GM12878 (cell line): Measurements from ENCODE around the gene KIF2C. TPM values are rescaled to one million over a fixed set of nuclear protein-coding genes. Genes with fewer than 3 reads are reported as not detected.

Experiments used
- ATAC-seq: fragments of 200-7000 bp; cut with Tn5 transposase; 3 replicates; pipeline ENCODE4 v1.9.1; 2020; ENCODE audit warnings: mild to moderate bottlenecking, moderate library complexity
- BruUV-seq: library from RNA; stranded (reverse); fragments of 400-500 nt; replicated peaks from 2 replicates; lab custom pipeline; 2021; lab: Mats Ljungman, UMichigan
- CTCF ChIA-PET: fragments of 300-600 bp; sonication (Branson Sonifier 250); formaldehyde crosslinking; extraction: SDS; loops from one replicate; lab custom pipeline; 2021; ENCODE audit warnings: inconsistent platforms; lab: Yijun Ruan, JAX
- POLR2A ChIA-PET: fragments of 350-600 bp; formaldehyde crosslinking; extraction: SDS; loops from one replicate; lab custom pipeline; 2021; ENCODE audit warnings: inconsistent platforms; lab: Charles Lee
- RAD21 ChIA-PET: fragments of 300-600 bp; sonication (Branson Sonifier 250); formaldehyde crosslinking; loops from one replicate; lab custom pipeline; 2023; ENCODE audit warnings: antibody characterized with exemption; ENCODE audit not compliant: unreplicated experiment; lab: Charles Lee
- SMC1A ChIA-PET: fragments of 300-600 bp; sonication (Branson Sonifier 250); formaldehyde crosslinking; loops from one replicate; lab custom pipeline; 2023; ENCODE audit not compliant: unreplicated experiment, uncharacterized antibody; lab: Charles Lee
- DNase-seq: peaks from one replicate; pipeline ENCODE4 v3.0.0-alpha.2; 2011; ENCODE audit warnings: low read depth, low spot score
- FAIRE-seq: peaks from 3 replicates; lab custom pipeline; 2011; peaks lifted over from hg19 to GRCh38; lab: Jason Lieb, UNC
- H2AFZ ChIP-seq: 2 replicates; pipeline ENCODE4 v1.6.0; 2011; ENCODE audit warnings: low read depth, low read length, control low read depth; ENCODE audit not compliant: control insufficient read depth
- H3K27ac ChIP-seq: 2 replicates; pipeline ENCODE4 v1.5.1; 2011; ENCODE audit warnings: control low read depth; ENCODE audit not compliant: control insufficient read depth, insufficient read depth
- H3K27me3 ChIP-seq, 2 experiments: replicated peaks in 1 of 2; 2 replicates each; pipeline versions ENCODE4 v1.6.0 to v1.6.1; 2011; ENCODE audit warnings: low read length in 1 of 2; ENCODE audit not compliant: control insufficient read depth in 2 of 2, insufficient read depth in 2 of 2
- H3K36me3 ChIP-seq, 2 experiments: 2 replicates each; pipeline ENCODE4 v1.5.1; 2011; ENCODE audit warnings: low read length in 1 of 2; ENCODE audit not compliant: control insufficient read depth in 2 of 2, insufficient read depth in 2 of 2
- H3K4me1 ChIP-seq: 2 replicates; pipeline ENCODE4 v1.6.1; 2011; ENCODE audit warnings: mild to moderate bottlenecking, low read length, moderate library complexity, mixed read lengths; ENCODE audit not compliant: control insufficient read depth, insufficient read depth
- H3K4me2 ChIP-seq: 2 replicates; pipeline ENCODE4 v1.6.0; 2011; ENCODE audit warnings: control low read depth; ENCODE audit not compliant: control insufficient read depth, insufficient read depth
- H3K4me3 ChIP-seq: fragments of 200-600 bp; sonication (generic); 2 replicates; pipeline ENCODE4 v1.5.1; 2016
- H3K79me2 ChIP-seq: 2 replicates; pipeline ENCODE4 v1.6.0; 2011; ENCODE audit warnings: low read length; ENCODE audit not compliant: control insufficient read depth, insufficient read depth
- H3K9ac ChIP-seq: 2 replicates; pipeline ENCODE4 v1.8.0; 2011; ENCODE audit warnings: low read length, control low read depth, mixed read lengths; ENCODE audit not compliant: control insufficient read depth, insufficient read depth
- H3K9me3 ChIP-seq: replicated peaks from 3 replicates; pipeline ENCODE4 v1.5.1; 2011; ENCODE audit warnings: mild to moderate bottlenecking, low read length; ENCODE audit not compliant: control insufficient read depth, insufficient read depth
- H4K20me1 ChIP-seq: 2 replicates; pipeline ENCODE4 v1.6.0; 2011; ENCODE audit not compliant: control insufficient read depth, insufficient read depth
- ATF2 ChIP-seq: IDR thresholded peaks from 2 replicates; pipeline ENCODE4 v1.6.1; 2012; ENCODE audit warnings: low read length, inconsistent platforms
- IRF3 ChIP-seq: fragments of 450-650 bp; IDR thresholded peaks from 2 replicates; pipeline ENCODE4 v1.6.1; 2014; ENCODE audit warnings: mild to moderate bottlenecking
- MTA2 ChIP-seq: fragments of 450-650 bp; IDR thresholded peaks from 2 replicates; pipeline ENCODE4 v1.6.1; 2016; ENCODE audit warnings: low read depth, mild to moderate bottlenecking, moderate library complexity
- PKNOX1 ChIP-seq: fragments of 450-650 bp; IDR thresholded peaks from 2 replicates; pipeline ENCODE4 v1.6.1; 2016; ENCODE audit warnings: mild to moderate bottlenecking
- WGBS: methylation state at CpG from one replicate; pipeline ENCODE4 v1.1.6; 2016; ENCODE audit warnings: low lambda C conversion rate; ENCODE audit not compliant: insufficient replicate concordance, insufficient coverage; ENCODE audit errors: missing lambda C conversion rate; 5-methylcytosine and 5-hydroxymethylcytosine counted together
- in situ Hi-C: fragments of 300-500 bp; cut with MboI; formaldehyde crosslinking; loops from 9 replicates; pipeline ENCODE4 v1.14.3; 2018; ENCODE audit warnings: mixed read lengths
- intact Hi-C: fragments of 100-400 bp; cut with micrococcal nuclease; formaldehyde crosslinking; loops from one replicate; pipeline ENCODE4 v1.14.2; 2022; ENCODE audit not compliant: unreplicated experiment
- polyA plus RNA-seq, 11 experiments: library from polyadenylated mRNA; depleted of rRNA in 4 of 11; unstranded in 6 of 11; stranded (reverse) in 5 of 11; fragments of >200 nt; fragmentation: Nextera tagmentation in 4 of 11; fragmentation: Illumina TruSeq in 1 of 11; extraction: Ambion mirVana in 4 of 11; extraction: Trizol in 1 of 11; gene quantifications; 1 replicate in 1 of 11; 2 replicates in 10 of 11; pipeline versions ENCODE4 v1.2.1 to v1.2.3, GENCODE V29; 2011 to 2016; ENCODE audit warnings: inconsistent platforms in 2 of 11, missing spikeins in 2 of 11, low read depth in 1 of 11
- total RNA-seq, 4 experiments: library from RNA; depleted of rRNA in 3 of 4; stranded (reverse); fragments of >200 nt in 3 of 4; fragmentation: Illumina TruSeq in 1 of 4; extraction: Trizol in 1 of 4; gene quantifications; 2 replicates each; pipeline versions ENCODE4 v1.2.1 to v1.2.3, GENCODE V29; 2013 to 2021
- TF ChIP-seq, protein P1 (sequence below): fragments of 450-650 bp; formaldehyde crosslinking; IDR thresholded peaks from 2 replicates; pipeline ENCODE4 v1.5.0; 2022; ENCODE audit warnings: mild to moderate bottlenecking, missing genetic modification characterization

KIF2C gene
- total and polyA plus RNA-seq, 10 of the 15 experiments (the other 5 are each of a cell fraction or from before 2014, with no cell fraction given) = 42.3 to 104 (median 83.8) TPM

DNA sequence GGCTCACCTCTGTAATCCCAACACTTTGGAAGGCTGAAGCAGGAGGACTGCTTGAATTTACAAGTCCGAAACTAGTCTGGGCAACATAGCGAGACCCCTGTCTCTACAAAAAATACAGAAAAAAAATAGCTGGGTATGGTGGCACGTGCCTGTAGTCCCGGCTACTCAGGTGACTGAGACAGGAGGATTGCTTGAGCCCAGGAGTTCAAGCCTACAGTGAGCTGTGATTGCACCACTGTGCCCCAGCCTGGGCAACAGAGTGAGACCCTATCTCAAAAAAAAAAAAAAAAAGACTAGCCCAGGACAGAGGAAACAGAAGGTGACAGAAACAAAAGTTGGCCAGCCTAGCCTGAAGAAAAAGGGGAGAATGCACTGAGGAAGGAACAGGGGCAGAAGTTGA is 44.0 kb upstream of the KIF2C start:
- ChIA-PET CTCF (interaction anchor here (1.0 to 5.3 kb wide), 11 partner anchors 11 to 101 kb away, joined by 3 to 30 read pairs (median 11); partner anchors contain the start of genes RNU5D-1 and TMEM53), RAD21 (interaction anchor here (0.7 to 2.1 kb wide), 4 partner anchors 12 to 26 kb away, joined by 3 to 9 read pairs (median 8); partner anchors contain the start of genes ARMH1 and TMEM53), SMC1A (interaction anchor here (0.8 to 8.8 kb wide), 7 partner anchors 9 to 22 kb away, joined by 3 to 76 read pairs (median 8); partner anchors contain the start of genes ARMH1 and TMEM53), POLR2A (interaction anchor here (0.7 to 3.5 kb wide), 4 partner anchors 21 to 88 kb away, joined by 3 to 12 read pairs (median 3); partner anchors contain the start of genes ARMH1 and TMEM53)
- H3K4me3 ChIP-seq = no peak overlapping the region
- DNase-seq (no peak), FAIRE-seq (no peak), ATAC-seq (no peak)
- no peak overlapping the region for H3K4me2 ChIP-seq
- no peak overlapping the region; the same call in 1 of the 2 replicates for H3K27ac ChIP-seq
- H3K36me3 ChIP-seq = no peaks in the 10 kb centered on the region
- no peaks in the 10 kb centered on the region for H3K27me3 ChIP-seq
- peaks cover 51% of the 10 kb centered on the region for H3K4me1 ChIP-seq
- H3K79me2 ChIP-seq = no peaks in the 10 kb centered on the region
- no peak overlapping the region for H3K9ac ChIP-seq
- intact Hi-C loops = no loop called here
- in situ Hi-C loops = no loop called here
- TF ChIP-seq PKNOX1 (no peak), ATF2 (no peak), MTA2 (no peak), IRF3 (no peak)
- TF ChIP-seq, protein P1, sequence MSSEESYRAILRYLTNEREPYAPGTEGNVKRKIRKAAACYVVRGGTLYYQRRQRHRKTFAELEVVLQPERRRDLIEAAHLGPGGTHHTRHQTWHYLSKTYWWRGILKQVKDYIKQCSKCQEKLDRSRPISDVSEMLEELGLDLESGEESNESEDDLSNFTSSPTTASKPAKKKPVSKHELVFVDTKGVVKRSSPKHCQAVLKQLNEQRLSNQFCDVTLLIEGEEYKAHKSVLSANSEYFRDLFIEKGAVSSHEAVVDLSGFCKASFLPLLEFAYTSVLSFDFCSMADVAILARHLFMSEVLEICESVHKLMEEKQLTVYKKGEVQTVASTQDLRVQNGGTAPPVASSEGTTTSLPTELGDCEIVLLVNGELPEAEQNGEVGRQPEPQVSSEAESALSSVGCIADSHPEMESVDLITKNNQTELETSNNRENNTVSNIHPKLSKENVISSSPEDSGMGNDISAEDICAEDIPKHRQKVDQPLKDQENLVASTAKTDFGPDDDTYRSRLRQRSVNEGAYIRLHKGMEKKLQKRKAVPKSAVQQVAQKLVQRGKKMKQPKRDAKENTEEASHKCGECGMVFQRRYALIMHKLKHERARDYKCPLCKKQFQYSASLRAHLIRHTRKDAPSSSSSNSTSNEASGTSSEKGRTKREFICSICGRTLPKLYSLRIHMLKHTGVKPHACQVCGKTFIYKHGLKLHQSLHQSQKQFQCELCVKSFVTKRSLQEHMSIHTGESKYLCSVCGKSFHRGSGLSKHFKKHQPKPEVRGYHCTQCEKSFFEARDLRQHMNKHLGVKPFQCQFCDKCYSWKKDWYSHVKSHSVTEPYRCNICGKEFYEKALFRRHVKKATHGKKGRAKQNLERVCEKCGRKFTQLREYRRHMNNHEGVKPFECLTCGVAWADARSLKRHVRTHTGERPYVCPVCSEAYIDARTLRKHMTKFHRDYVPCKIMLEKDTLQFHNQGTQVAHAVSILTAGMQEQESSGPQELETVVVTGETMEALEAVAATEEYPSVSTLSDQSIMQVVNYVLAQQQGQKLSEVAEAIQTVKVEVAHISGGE (CRISPR knock-in tag) = no peak
- H3K9me3 ChIP-seq = no peaks in the 10 kb centered on the region
- WGBS = 95% methylated on average over 4 of the region's 4 CpGs
- H4K20me1 ChIP-seq = no peaks in the 10 kb centered on the region
- no peak overlapping the region for H2AFZ ChIP-seq
- no TSS peak for BruUV-seq
